Activated CD4-positive, alpha-beta T cell treated with anti-CD3 and anti-CD28 coated beads, Interleukin-2, amount 50 U/mL, for 24 hours (primary cell): ENCODE data around the gene ARGLU1.
"Not testable (repeated sequence)": the region's sequence is repeated elsewhere in the genome, so short reads cannot be mapped to it uniquely, and the experiment has no call there.

Experiments
- DNase-seq, 2 donors: peaks; one replicate each; pipeline ENCODE4 v3.0.0-alpha.2; 2020; ENCODE audit warnings: low read depth in 1 of 2, low spot score in 1 of 2

Gene ARGLU1

GRCh38 chr13:106567474-106568298, at the start of gene ARGLU1:
ARGLU1 (minus strand) TSS chr13:106568137; CDS start chr13:106567919, 218 bp downstream.
- peak; percentile 93 for DNase-seq

- no peak for DNase-seq
These were observed 49.6 kb upstream of the ARGLU1 start for GRCh38 chr13:106617561-106617960.

- DNase-seq: no peak
These were observed 48.8 kb upstream of the ARGLU1 start for GRCh38 chr13:106616729-106617128.

GRCh38 chr13:106614874-106615273, 46.9 kb upstream of the ARGLU1 start:
- DNase-seq: no peak

- DNase-seq: no peak
These were observed 44.8 kb upstream of the ARGLU1 start for GRCh38 chr13:106612688-106613087.

- no peak for DNase-seq
These were observed 42.5 kb upstream of the ARGLU1 start for GRCh38 chr13:106610486-106610885.

- DNase-seq: no peak
These were observed 41.2 kb upstream of the ARGLU1 start for GRCh38 chr13:106609116-106609515.

GRCh38 chr13:106603546-106603945, 35.6 kb upstream of the ARGLU1 start:
- DNase-seq: no peak

GRCh38 chr13:106602178-106602577, 34.2 kb upstream of the ARGLU1 start:
- DNase-seq: no peak

GRCh38 chr13:106601489-106601888, 33.6 kb upstream of the ARGLU1 start:
- DNase-seq: no peak

GRCh38 chr13:106600798-106601135, 32.8 kb upstream of the ARGLU1 start:
- not testable (repeated sequence) for DNase-seq

- DNase-seq: no peak
These were observed 32.2 kb upstream of the ARGLU1 start for GRCh38 chr13:106599875-106600797.

- DNase-seq: no peak
These were observed 29.9 kb upstream of the ARGLU1 start for GRCh38 chr13:106597749-106598395.

- no peak for DNase-seq
These were observed 29.2 kb upstream of the ARGLU1 start for GRCh38 chr13:106597186-106597585.

GRCh38 chr13:106596275-106596937, 28.5 kb upstream of the ARGLU1 start:
- DNase-seq: no peak

- DNase-seq: no peak
These were observed 27.7 kb upstream of the ARGLU1 start for GRCh38 chr13:106595625-106596024.

GRCh38 chr13:106594980-106595379, 27.0 kb upstream of the ARGLU1 start:
- no peak for DNase-seq

- no peak for DNase-seq
These were observed 25.2 kb upstream of the ARGLU1 start for GRCh38 chr13:106593132-106593531.

GRCh38 chr13:106591299-106591698, 23.4 kb upstream of the ARGLU1 start:
- no peak for DNase-seq

GRCh38 chr13:106589716-106590115, 21.8 kb upstream of the ARGLU1 start:
- DNase-seq: no peak

- no peak for DNase-seq
These were observed 20.4 kb upstream of the ARGLU1 start for GRCh38 chr13:106588367-106588766.
